Measurements from ENCODE around the gene CHRND. TPM values are rescaled to one million over a fixed set of nuclear protein-coding genes. Genes with fewer than 3 reads are reported as not detected.

CHRND gene
- total and polyA plus RNA-seq, 2 of the 8 experiments (the other 6 are each of a cell fraction or from before 2014, with no cell fraction given): 0.24 TPM; not detected in 1

DNA sequence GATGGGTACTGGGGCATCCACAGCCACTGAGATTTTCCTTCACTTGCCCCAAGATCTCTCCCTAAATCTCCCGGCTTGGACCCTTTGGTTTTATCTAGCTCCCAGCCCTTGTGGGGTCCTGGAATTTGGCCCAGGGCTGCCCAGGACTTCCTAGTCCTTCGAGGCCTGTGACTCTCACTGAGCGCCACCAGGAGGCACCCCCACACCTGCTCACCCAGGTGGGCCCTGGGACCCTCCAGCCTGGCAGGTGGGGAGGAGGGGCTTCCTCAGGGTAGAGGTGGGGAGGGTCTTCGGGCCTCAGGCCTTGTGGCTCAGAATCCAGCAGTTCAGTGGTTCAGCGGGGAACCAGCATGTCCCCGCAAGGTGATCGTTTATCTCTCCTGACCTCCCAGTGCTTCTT, 17.7 kb upstream of the CHRND start (continued):
- TF ChIP-seq GABPA (IDR thresholded peaks at IDR 0.05; ENCODE audit: borderline replicate concordance, insufficient read depth, low read length) (no peak), SP1 (IDR thresholded peaks at IDR 0.05; ENCODE audit: low read depth, low read length) (no peak), RAD21 (IDR thresholded peaks at IDR 0.05 in 1 of 2, conservative IDR thresholded peaks at IDR 0.05 in 1 of 2; ENCODE audit: low read depth in 2 of 2, low read length in 2 of 2) (peak; percentile 33 to 63), SP2 (IDR thresholded peaks at IDR 0.05; ENCODE audit: low read length) (no peak), SIN3A (conservative IDR thresholded peaks at IDR 0.05 in 1 of 2, IDR thresholded peaks at IDR 0.05 in 1 of 2; ENCODE audit: low read depth in 1 of 2, low read length in 2 of 2) (no peak), RXRA (IDR thresholded peaks at IDR 0.05; ENCODE audit: insufficient read depth, low read depth, low read length) (no peak), RBBP5 (IDR thresholded peaks at IDR 0.05; ENCODE audit: borderline replicate concordance, low read depth, low read length) (no peak)
